Esophagus squamous epithelium (tissue), 4 donors: ENCODE measurements around the gene LRRC63.

Experiments used
- CTCF ChIP-seq, 6 experiments: fragments of 450-650 bp in 4 of 6; fragments of 200-600 bp in 2 of 6; sonication (generic) in 2 of 6; IDR thresholded peaks; one replicate each; pipeline ENCODE4 v1.5.1; 2016 to 2019; ENCODE audit warnings: antibody characterized with exemption in 6 of 6, mild to moderate bottlenecking in 4 of 6, moderate library complexity in 4 of 6
- POLR2A ChIP-seq, 4 donors: fragments of 450-650 bp; IDR thresholded peaks; one replicate each; pipeline ENCODE4 v1.6.1; 2017; ENCODE audit warnings: antibody characterized with exemption in 4 of 4, mild to moderate bottlenecking in 4 of 4, moderate library complexity in 3 of 4

GRCh38 chr13:46171739-46172138 is 40.0 kb upstream of the LRRC63 start:
- TF ChIP-seq CTCF (IDR thresholded peaks at IDR 0.05) (no peak), POLR2A (IDR thresholded peaks at IDR 0.05) (no peak)
